ENCODE measurements around the gene CXCL14.

CXCL14 gene

GRCh38 chr5:135574493-135574892, 4.3 kb downstream of the CXCL14 start:
- Histone ChIP-seq H3K9me2 (replicated peaks; ENCODE audit: control insufficient read depth, low read length) (no peaks in the 10 kb centered on the region), H3K9me3 (ENCODE audit: control insufficient read depth, insufficient read depth, low read length) (no peaks in the 10 kb centered on the region), H4K20me1 (ENCODE audit: control insufficient read depth, insufficient read depth, low read depth, low read length) (no peaks in the 10 kb centered on the region; the same call in 1 of the 2 replicates), H3F3A (ENCODE audit: control insufficient read depth, insufficient read depth) (no peaks in the 10 kb centered on the region), H3K27ac (ENCODE audit: low read depth, low read length) (no peak overlapping the region), H3K4me2 (ENCODE audit: low read length) (no peak overlapping the region), H3K36me3 (ENCODE audit: control insufficient read depth, low read length) (no peaks in the 10 kb centered on the region), H3K4me3 (ENCODE audit: low read length) (no peak overlapping the region), H3K79me2 (ENCODE audit: control insufficient read depth, low read length) (no peaks in the 10 kb centered on the region), H3K4me1 (ENCODE audit: control insufficient read depth, low read length) (no peaks in the 10 kb centered on the region), H3K27me3 (ENCODE audit: control insufficient read depth, low read length) (no peaks in the 10 kb centered on the region)
- TF ChIP-seq EZH2phosphoT487 (IDR thresholded peaks at IDR 0.05; ENCODE audit: borderline replicate concordance, low read length) = no peak
- no peak for TF ChIP-seq CTCF (IDR thresholded peaks at IDR 0.05; ENCODE audit: low read depth, low read length, poor library complexity, severe bottlenecking)

GRCh38 chr5:135571902-135572301, 6.9 kb downstream of the CXCL14 start:
- Histone ChIP-seq H3K4me1 (ENCODE audit: control insufficient read depth, low read length) (no peaks in the 10 kb centered on the region), H3K9me2 (replicated peaks; ENCODE audit: control insufficient read depth, low read length) (no peaks in the 10 kb centered on the region), H3K79me2 (ENCODE audit: control insufficient read depth, low read length) (no peaks in the 10 kb centered on the region), H3K27ac (ENCODE audit: low read depth, low read length) (no peak overlapping the region), H3K27me3 (ENCODE audit: control insufficient read depth, low read length) (no peaks in the 10 kb centered on the region), H3K4me3 (ENCODE audit: low read length) (no peak overlapping the region), H3F3A (ENCODE audit: control insufficient read depth, insufficient read depth) (no peaks in the 10 kb centered on the region), H3K9me3 (ENCODE audit: control insufficient read depth, insufficient read depth, low read length) (no peaks in the 10 kb centered on the region), H3K36me3 (ENCODE audit: control insufficient read depth, low read length) (no peaks in the 10 kb centered on the region), H3K4me2 (ENCODE audit: low read length) (no peak overlapping the region), H4K20me1 (ENCODE audit: control insufficient read depth, insufficient read depth, low read depth, low read length) (no peaks in the 10 kb centered on the region)
- TF ChIP-seq EZH2phosphoT487 (IDR thresholded peaks at IDR 0.05; ENCODE audit: borderline replicate concordance, low read length) (no peak), CTCF (IDR thresholded peaks at IDR 0.05; ENCODE audit: low read depth, low read length, poor library complexity, severe bottlenecking) (no peak)

GRCh38 chr5:135571066-135571609, 7.7 kb downstream of the CXCL14 start:
- no peaks in the 10 kb centered on the region for H3K27me3 ChIP-seq (ENCODE audit: control insufficient read depth, low read length)
- no peaks in the 10 kb centered on the region for H4K20me1 ChIP-seq (ENCODE audit: control insufficient read depth, insufficient read depth, low read depth, low read length)
- no peaks in the 10 kb centered on the region for H3K9me2 ChIP-seq (replicated peaks; ENCODE audit: control insufficient read depth, low read length)
- H3K36me3 ChIP-seq (ENCODE audit: control insufficient read depth, low read length) = no peaks in the 10 kb centered on the region
- TF ChIP-seq CTCF (IDR thresholded peaks at IDR 0.05; ENCODE audit: low read depth, low read length, poor library complexity, severe bottlenecking) = no peak
- no peak for TF ChIP-seq EZH2phosphoT487 (IDR thresholded peaks at IDR 0.05; ENCODE audit: borderline replicate concordance, low read length)
- H3K4me1 ChIP-seq (ENCODE audit: control insufficient read depth, low read length) = no peaks in the 10 kb centered on the region
- H3K79me2 ChIP-seq (ENCODE audit: control insufficient read depth, low read length) = no peaks in the 10 kb centered on the region
- H3K4me3 ChIP-seq (ENCODE audit: low read length) = no peak overlapping the region
- no peaks in the 10 kb centered on the region for H3F3A ChIP-seq (ENCODE audit: control insufficient read depth, insufficient read depth)
- H3K4me2 ChIP-seq (ENCODE audit: low read length) = no peak overlapping the region
- no peak overlapping the region for H3K27ac ChIP-seq (ENCODE audit: low read depth, low read length)
- no peaks in the 10 kb centered on the region for H3K9me3 ChIP-seq (ENCODE audit: control insufficient read depth, insufficient read depth, low read length)
